Measurements from ENCODE around the gene HS1BP3.

- no peak for TF ChIP-seq CTCF (IDR thresholded peaks at IDR 0.05)
- TF ChIP-seq POLR2AphosphoS5 (IDR thresholded peaks at IDR 0.05), result no peak
- TF ChIP-seq POLR2A (IDR thresholded peaks at IDR 0.05), result no peak
- TF ChIP-seq EP300 (IDR thresholded peaks at IDR 0.05), result no peak
Observed at GRCh38 chr2:20647738-20648137, 3.2 kb downstream of the HS1BP3 start.
